ENCODE data around the gene HECTD4. TPM values are rescaled to one million over a fixed set of nuclear protein-coding genes. Genes with fewer than 3 reads are reported as not detected.
A peak's percentile ranks its signal among the peaks of the same experiment; 100 is the strongest.

Gene HECTD4
- total and polyA plus RNA-seq, 2 of the 4 experiments (the other 2 are of a cell fraction) = 12.9 to 13.0 TPM

DNA sequence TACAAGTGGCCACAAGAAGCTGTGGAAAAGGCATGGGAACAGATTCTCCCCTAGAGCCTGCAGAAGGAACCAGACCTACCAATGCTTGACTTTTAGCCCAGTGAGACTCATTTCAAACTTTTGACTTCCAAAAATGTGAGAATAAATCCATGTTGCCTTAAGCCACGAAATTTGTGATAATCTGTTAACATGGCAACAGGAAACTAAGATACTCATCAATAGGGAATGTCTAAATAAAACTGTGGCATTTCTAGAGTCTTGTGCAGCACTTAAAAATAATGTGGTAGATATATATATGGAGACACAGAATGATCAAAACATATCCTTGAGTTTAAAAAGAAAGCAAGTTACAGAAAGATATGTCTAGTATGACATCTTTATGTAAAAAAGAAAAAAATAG is 12.0 kb downstream of the HECTD4 start:
- dilution Hi-C loops (cut with HindIII; ENCODE audit: low sequenced_read_pairs, unreplicated experiment) = no loop called here
- Histone ChIP-seq H2BK20ac (ENCODE audit: low read depth, low read length) (no peak overlapping the region), H2AK9ac (replicated peaks; ENCODE audit: low read depth, low read length, poor library complexity) (no peak overlapping the region), H2BK120ac (ENCODE audit: low read depth, low read length) (no peak overlapping the region), H2BK5ac (ENCODE audit: low read depth, low read length, poor library complexity, severe bottlenecking) (no peak overlapping the region), H3K79me1 (ENCODE audit: low read depth in 1 of 2, low read length in 2 of 2) (peaks cover 37 to 69% of the 10 kb centered on the region in 2 experiments), H2AFZ (replicated peaks; ENCODE audit: low read length, poor library complexity) (no peak overlapping the region), H4K91ac (ENCODE audit: insufficient read depth, low read depth, low read length) (no peak overlapping the region), H2BK15ac (ENCODE audit: low read depth, low read length) (no peak overlapping the region), H3K4ac (ENCODE audit: low read depth, low read length) (no peak overlapping the region), H4K8ac (ENCODE audit: low read depth in 2 of 2, low read length in 2 of 2) (no peak overlapping the region), H3K18ac (ENCODE audit: low read depth, low read length) (no peak overlapping the region), H3K4me1 (ENCODE audit: control insufficient read depth, insufficient read depth, low read length) (peaks cover 7% of the 10 kb centered on the region), H4K5ac (ENCODE audit: low read depth, low read length) (no peak overlapping the region), H3K56ac (ENCODE audit: extremely low read depth, insufficient read depth, low read length) (no peak overlapping the region), H3K27me3 (ENCODE audit: control insufficient read depth, insufficient read depth, low read length) (no peaks in the 10 kb centered on the region), H3K4me2 (ENCODE audit: low read depth, low read length) (peak overlapping the region; percentile 10; the same call in 1 of the 2 replicates), H3K4me3 (ENCODE audit: insufficient read depth, low read depth, low read length) (no peak overlapping the region), H2AK5ac (ENCODE audit: low read depth, low read length) (no peak overlapping the region), H3K14ac (replicated peaks; ENCODE audit: low read depth, low read length) (peak overlapping the region; percentile 80), H3K9me1 (ENCODE audit: insufficient read depth, low read length) (peaks cover 19% of the 10 kb centered on the region), H3K23ac (ENCODE audit: low read depth, low read length) (peak overlapping the region; percentile 68; the same call in 1 of the 2 replicates), H3K36me3 (ENCODE audit: control insufficient read depth, insufficient read depth, low read length) (peaks cover 1% of the 10 kb centered on the region; the same call in 1 of the 2 replicates), H4K20me1 (ENCODE audit: insufficient read depth, low read length) (peaks cover 39% of the 10 kb centered on the region), H3K9ac (ENCODE audit: low read depth, low read length) (no peak overlapping the region), H3K9me3 (ENCODE audit: control insufficient read depth, insufficient read depth, low read length) (no peaks in the 10 kb centered on the region), H3K27ac (ENCODE audit: insufficient read depth, low read length) (no peak overlapping the region)
- ChIA-PET CTCF (no interaction called here), POLR2A (ENCODE audit: unreplicated experiment) (no interaction called here)
- BruUV-seq (replicated peaks) = no TSS peak
- peak; percentile 84 for ATAC-seq (ENCODE audit: low read depth)
- intact Hi-C loops (cut with micrococcal nuclease) = no loop called here
- WGBS, 2 experiments (ENCODE audit: extremely low coverage in 2 of 2, insufficient read length in 1 of 2) = no CpG with 5 or more reads among the region's 1 CpG
- TF ChIP-seq NFE2L2 (IDR thresholded peaks at IDR 0.05; ENCODE audit: low read depth, low read length) = no peak
- TF ChIP-seq CHD1 (IDR thresholded peaks at IDR 0.05; ENCODE audit: low read depth, low read length) = no peak
- TF ChIP-seq MXI1 (IDR thresholded peaks at IDR 0.05; ENCODE audit: borderline replicate concordance, low read depth, low read length) = no peak
- TF ChIP-seq BHLHE40 (IDR thresholded peaks at IDR 0.05; ENCODE audit: low read depth, low read length) = no peak
- TF ChIP-seq SMC3 (IDR thresholded peaks at IDR 0.05; ENCODE audit: low read depth, low read length) = no peak
- peak; percentile 61 for DNase-seq
- in situ Hi-C loops (cut with MboI; ENCODE audit: low sequenced_read_pairs) = no loop called here

Measured in IMR-90 (cell line).